Activated T-cell treated with anti-CD3 and anti-CD28 coated beads, Interleukin-2, amount 50 U/mL, for 24 hours (primary cell): ENCODE data around the gene CD244.
"Not testable (repeated sequence)": the region's sequence is repeated elsewhere in the genome, so short reads cannot be mapped to it uniquely, and the experiment has no call there.

Source experiments
- DNase-seq: peaks from one replicate; pipeline ENCODE4 v3.0.0-alpha.2; 2020
- H3K27ac Mint-ChIP-seq: 2 replicates; pipeline ENCODE4 v1.8.0; 2020; ENCODE audit warnings: mild to moderate bottlenecking, mixed read lengths
- H3K27me3 Mint-ChIP-seq: 2 replicates; pipeline ENCODE4 v1.8.0; 2020; ENCODE audit warnings: mixed read lengths
- H3K36me3 Mint-ChIP-seq: 2 replicates; pipeline ENCODE4 v1.8.0; 2020; ENCODE audit warnings: low read depth, mixed read lengths
- H3K4me1 Mint-ChIP-seq: 2 replicates; pipeline ENCODE4 v1.8.0; 2020; ENCODE audit warnings: low read depth, mixed read lengths
- H3K4me3 Mint-ChIP-seq: 2 replicates; pipeline ENCODE4 v1.8.0; 2020; ENCODE audit warnings: mild to moderate bottlenecking, moderate library complexity, mixed read lengths
- H3K9me3 Mint-ChIP-seq: 2 replicates; pipeline ENCODE4 v1.8.0; 2020; ENCODE audit warnings: mixed read lengths

CD244 gene

GRCh38 chr1:160862203-160863060 lies at the start of gene CD244:
TSS of gene CD244 (minus strand) at chr1:160862887. CDS start at chr1:160862677, 210 bp downstream.
- H3K27me3 Mint-ChIP-seq, result no peaks in the 10 kb centered on the region
- H3K4me1 Mint-ChIP-seq, result peaks cover 26% of the 10 kb centered on the region
- no peak within 1 kb of the TSS for H3K4me3 Mint-ChIP-seq
- no peaks in the 10 kb centered on the region for H3K36me3 Mint-ChIP-seq
- no peaks in the 10 kb centered on the region for H3K9me3 Mint-ChIP-seq
- peak; percentile 67 for DNase-seq
- H3K27ac Mint-ChIP-seq, result peak within 1 kb of the TSS; percentile 41

GRCh38 chr1:160911925-160912324 lies 49.2 kb upstream of the CD244 start:
- Mint-ChIP-seq H3K36me3 (no peaks in the 10 kb centered on the region), H3K9me3 (no peaks in the 10 kb centered on the region), H3K27ac (no peak overlapping the region), H3K4me3 (no peak overlapping the region), H3K4me1 (no peaks in the 10 kb centered on the region), H3K27me3 (no peaks in the 10 kb centered on the region)
- DNase-seq, result no peak

- Mint-ChIP-seq H3K4me3 (no peak overlapping the region), H3K4me1 (no peaks in the 10 kb centered on the region), H3K36me3 (no peaks in the 10 kb centered on the region), H3K9me3 (no peaks in the 10 kb centered on the region), H3K27me3 (no peaks in the 10 kb centered on the region), H3K27ac (no peak overlapping the region)
- no peak for DNase-seq
These were observed 48.8 kb upstream of the CD244 start for GRCh38 chr1:160911441-160911840.

GRCh38 chr1:160910170-160910750 lies 47.6 kb upstream of the CD244 start:
- H3K4me1 Mint-ChIP-seq, result no peaks in the 10 kb centered on the region
- no peaks in the 10 kb centered on the region for H3K9me3 Mint-ChIP-seq
- H3K36me3 Mint-ChIP-seq, result no peaks in the 10 kb centered on the region
- H3K4me3 Mint-ChIP-seq, result no peak overlapping the region
- no peak for DNase-seq
- H3K27ac Mint-ChIP-seq, result no peak overlapping the region
- H3K27me3 Mint-ChIP-seq, result no peaks in the 10 kb centered on the region

- Mint-ChIP-seq H3K4me1 (no peaks in the 10 kb centered on the region), H3K36me3 (no peaks in the 10 kb centered on the region), H3K27ac (no peak overlapping the region), H3K27me3 (no peaks in the 10 kb centered on the region), H3K4me3 (no peak overlapping the region), H3K9me3 (no peaks in the 10 kb centered on the region)
- DNase-seq, result no peak
These were observed 45.3 kb upstream of the CD244 start for GRCh38 chr1:160907976-160908375.

- Mint-ChIP-seq H3K36me3 (no peaks in the 10 kb centered on the region), H3K9me3 (no peaks in the 10 kb centered on the region), H3K4me3 (no peak overlapping the region), H3K27ac (no peak overlapping the region), H3K27me3 (no peaks in the 10 kb centered on the region), H3K4me1 (no peaks in the 10 kb centered on the region)
- no peak for DNase-seq
These were observed 42.9 kb upstream of the CD244 start for GRCh38 chr1:160905617-160905989.

- H3K36me3 Mint-ChIP-seq, result no peaks in the 10 kb centered on the region
- H3K27me3 Mint-ChIP-seq, result no peaks in the 10 kb centered on the region
- no peak overlapping the region for H3K27ac Mint-ChIP-seq
- H3K4me3 Mint-ChIP-seq, result no peak overlapping the region
- H3K4me1 Mint-ChIP-seq, result no peaks in the 10 kb centered on the region
- no peak for DNase-seq
- no peaks in the 10 kb centered on the region for H3K9me3 Mint-ChIP-seq
These were observed 42.3 kb upstream of the CD244 start for GRCh38 chr1:160904783-160905616.

- H3K4me3 Mint-ChIP-seq, H3K27ac Mint-ChIP-seq, H3K36me3 Mint-ChIP-seq, DNase-seq, H3K4me1 Mint-ChIP-seq, H3K9me3 Mint-ChIP-seq, H3K27me3 Mint-ChIP-seq: not testable (repeated sequence)
These were observed 39.6 kb upstream of the CD244 start for GRCh38 chr1:160902251-160902650.

GRCh38 chr1:160901768-160902167 lies 39.1 kb upstream of the CD244 start:
- H3K4me1 Mint-ChIP-seq, result no peaks in the 10 kb centered on the region
- H3K36me3 Mint-ChIP-seq, result no peaks in the 10 kb centered on the region
- H3K27ac Mint-ChIP-seq, result no peak overlapping the region
- peaks cover 5% of the 10 kb centered on the region for H3K27me3 Mint-ChIP-seq
- no peaks in the 10 kb centered on the region for H3K9me3 Mint-ChIP-seq
- H3K4me3 Mint-ChIP-seq, result no peak overlapping the region
- DNase-seq, result no peak

- H3K27ac Mint-ChIP-seq, H3K9me3 Mint-ChIP-seq, H3K36me3 Mint-ChIP-seq, H3K4me3 Mint-ChIP-seq, H3K4me1 Mint-ChIP-seq, H3K27me3 Mint-ChIP-seq, DNase-seq: not testable (repeated sequence)
These were observed 38.0 kb upstream of the CD244 start for GRCh38 chr1:160900683-160901082.

- not testable (repeated sequence) for DNase-seq, H3K4me1 Mint-ChIP-seq, H3K9me3 Mint-ChIP-seq, H3K27me3 Mint-ChIP-seq, H3K36me3 Mint-ChIP-seq, H3K27ac Mint-ChIP-seq, H3K4me3 Mint-ChIP-seq
These were observed 31.9 kb upstream of the CD244 start for GRCh38 chr1:160894368-160895135.

GRCh38 chr1:160891474-160891873 lies 28.8 kb upstream of the CD244 start:
- H3K4me1 Mint-ChIP-seq, result no peaks in the 10 kb centered on the region
- peaks cover 8% of the 10 kb centered on the region for H3K27me3 Mint-ChIP-seq
- H3K27ac Mint-ChIP-seq, result no peak overlapping the region
- H3K9me3 Mint-ChIP-seq, result peaks cover 3% of the 10 kb centered on the region
- no peak overlapping the region for H3K4me3 Mint-ChIP-seq
- DNase-seq, result no peak
- H3K36me3 Mint-ChIP-seq, result no peaks in the 10 kb centered on the region

- DNase-seq, result no peak
- peaks cover 5% of the 10 kb centered on the region for H3K27me3 Mint-ChIP-seq
- no peaks in the 10 kb centered on the region for H3K9me3 Mint-ChIP-seq
- H3K27ac Mint-ChIP-seq, result no peak overlapping the region
- no peaks in the 10 kb centered on the region for H3K36me3 Mint-ChIP-seq
- peaks cover 4% of the 10 kb centered on the region for H3K4me1 Mint-ChIP-seq
- H3K4me3 Mint-ChIP-seq, result no peak overlapping the region
These were observed 26.2 kb upstream of the CD244 start for GRCh38 chr1:160888926-160889325.

- no peaks in the 10 kb centered on the region for H3K36me3 Mint-ChIP-seq
- H3K9me3 Mint-ChIP-seq, result no peaks in the 10 kb centered on the region
- no peak for DNase-seq
- H3K4me1 Mint-ChIP-seq, result peaks cover 4% of the 10 kb centered on the region
- H3K27ac Mint-ChIP-seq, result no peak overlapping the region
- peaks cover 5% of the 10 kb centered on the region for H3K27me3 Mint-ChIP-seq
- no peak overlapping the region for H3K4me3 Mint-ChIP-seq
These were observed 24.4 kb upstream of the CD244 start for GRCh38 chr1:160887071-160887470.
